SK-N-SH treated with all-trans-retinoic acid at 6 μM for 48 hours (cell line): ENCODE results near the gene MTNR1A.

Experiments used
- ATAC-seq: fragments of 200-7000 bp; cut with Tn5 transposase; 3 replicates; pipeline ENCODE4 v1.9.1; 2020; ENCODE audit warnings: mild to moderate bottlenecking, moderate library complexity
- ARNTL ChIP-seq: fragments of 450-650 bp; formaldehyde crosslinking; IDR thresholded peaks from 2 replicates; pipeline ENCODE4 v1.5.0; 2020; ENCODE audit warnings: low read depth, mild to moderate bottlenecking, moderate library complexity, borderline replicate concordance
- BACH2 ChIP-seq: fragments of 250-450 bp; sonication (Bioruptor Pico); IDR thresholded peaks from 2 replicates; pipeline ENCODE4 v1.9.0; 2021; ENCODE audit warnings: mild to moderate bottlenecking, borderline replicate concordance
- CREB5 ChIP-seq: fragments of 250-450 bp; sonication (Bioruptor Pico); IDR thresholded peaks from 2 replicates; pipeline ENCODE4 v1.5.1; 2020; ENCODE audit warnings: low read depth, mild to moderate bottlenecking, moderate library complexity
- CSRNP3 ChIP-seq: fragments of 250-450 bp; sonication (Bioruptor Pico); IDR thresholded peaks from 2 replicates; pipeline ENCODE4 v1.5.1; 2021; ENCODE audit warnings: mild to moderate bottlenecking, moderate library complexity
- ESRRG ChIP-seq: fragments of 250-450 bp; sonication (Bioruptor Pico); IDR thresholded peaks from 2 replicates; pipeline ENCODE4 v1.6.1; 2021; ENCODE audit warnings: mild to moderate bottlenecking
- ISL1 ChIP-seq: fragments of 250-450 bp; sonication (Bioruptor Pico); IDR thresholded peaks from 2 replicates; pipeline ENCODE4 v2.1.2; 2022; ENCODE audit warnings: mild to moderate bottlenecking, moderate library complexity
- PATZ1 ChIP-seq: fragments of 250-450 bp; sonication (Bioruptor Pico); IDR thresholded peaks from 2 replicates; pipeline ENCODE4 v1.8.0; 2020; ENCODE audit warnings: mild to moderate bottlenecking, moderate library complexity, borderline replicate concordance
- POU6F1 ChIP-seq: fragments of 250-450 bp; sonication (Bioruptor Pico); IDR thresholded peaks from 2 replicates; pipeline ENCODE4 v1.8.0; 2021; ENCODE audit warnings: low read depth, mild to moderate bottlenecking, moderate library complexity, borderline replicate concordance
- PPARA ChIP-seq: fragments of 250-450 bp; sonication (Bioruptor Pico); IDR thresholded peaks from 2 replicates; pipeline ENCODE4 v1.5.0; 2020; ENCODE audit warnings: mild to moderate bottlenecking, borderline replicate concordance
- RARB ChIP-seq: fragments of 250-450 bp; sonication (Bioruptor Pico); IDR thresholded peaks from 2 replicates; pipeline ENCODE4 v1.8.0; 2021; ENCODE audit warnings: mild to moderate bottlenecking, moderate library complexity
- SNAI2 ChIP-seq: fragments of 250-450 bp; sonication (Bioruptor Pico); IDR thresholded peaks from 2 replicates; pipeline ENCODE4 v1.5.0; 2020; ENCODE audit warnings: mild to moderate bottlenecking, moderate library complexity
- TCF4 ChIP-seq: fragments of 250-450 bp; sonication (Bioruptor Pico); IDR thresholded peaks from 2 replicates; pipeline ENCODE4 v1.8.0; 2021; ENCODE audit warnings: mild to moderate bottlenecking, moderate library complexity, borderline replicate concordance
- TOX ChIP-seq: fragments of 250-450 bp; sonication (Bioruptor Pico); IDR thresholded peaks from 2 replicates; pipeline ENCODE4 v1.8.0; 2021; ENCODE audit warnings: mild to moderate bottlenecking, moderate library complexity, borderline replicate concordance
- TSHZ2 ChIP-seq: fragments of 250-450 bp; sonication (Bioruptor Pico); IDR thresholded peaks from 2 replicates; pipeline ENCODE4 v1.5.0; 2020; ENCODE audit warnings: mild to moderate bottlenecking, moderate library complexity
- ZC3H10 ChIP-seq: fragments of 250-450 bp; sonication (Bioruptor Pico); IDR thresholded peaks from 2 replicates; pipeline ENCODE4 v1.5.1; 2021; ENCODE audit warnings: mild to moderate bottlenecking, moderate library complexity
- ZFP3 ChIP-seq: fragments of 250-450 bp; sonication (Bioruptor Pico); IDR thresholded peaks from 2 replicates; pipeline ENCODE4 v1.5.0; 2020; ENCODE audit warnings: mild to moderate bottlenecking, moderate library complexity
- ZFP30 ChIP-seq: fragments of 450-650 bp; formaldehyde crosslinking; IDR thresholded peaks from 2 replicates; pipeline ENCODE4 v1.5.0; 2022; ENCODE audit warnings: mild to moderate bottlenecking, moderate library complexity
- ZNF8 ChIP-seq: fragments of 450-650 bp; formaldehyde crosslinking; IDR thresholded peaks from 2 replicates; pipeline ENCODE4 v1.5.0; 2020; ENCODE audit warnings: mild to moderate bottlenecking, moderate library complexity

Gene MTNR1A

GRCh38 chr4:186499467-186499866 is 55.9 kb downstream of the MTNR1A start:
- no peak for ATAC-seq

GRCh38 chr4:186497043-186497442 is 58.3 kb downstream of the MTNR1A start:
- no peak for ATAC-seq
- TF ChIP-seq BACH2 (CRISPR knock-in tag), result no peak

More at GRCh38 chr4:186499467-186499866, 55.9 kb downstream of the MTNR1A start:
- no peak for TF ChIP-seq ARNTL
- TF ChIP-seq SNAI2 (CRISPR knock-in tag), result no peak
- TF ChIP-seq PPARA (CRISPR knock-in tag), result no peak
- TF ChIP-seq CSRNP3 (CRISPR knock-in tag), result no peak
- no peak for TF ChIP-seq ISL1 (CRISPR knock-in tag)
- no peak for TF ChIP-seq POU6F1 (CRISPR knock-in tag)
- TF ChIP-seq PATZ1, result no peak
- TF ChIP-seq TSHZ2 (CRISPR knock-in tag), result no peak
- no peak for TF ChIP-seq CREB5 (CRISPR knock-in tag)
- TF ChIP-seq ZFP30, result no peak
- TF ChIP-seq ZFP3 (CRISPR knock-in tag), result no peak
- no peak for TF ChIP-seq ZC3H10 (CRISPR knock-in tag)
- TF ChIP-seq ZNF8, result no peak
- no peak for TF ChIP-seq TCF4 (CRISPR knock-in tag)
- no peak for TF ChIP-seq TOX (CRISPR knock-in tag)
- TF ChIP-seq RARB (CRISPR knock-in tag), result no peak

- TF ChIP-seq TCF4 (CRISPR knock-in tag), result no peak
- TF ChIP-seq POU6F1 (CRISPR knock-in tag), result no peak
- TF ChIP-seq TOX (CRISPR knock-in tag), result no peak
- ATAC-seq, result no peak
These were observed 60.9 kb downstream of the MTNR1A start for GRCh38 chr4:186494496-186494895.

- TF ChIP-seq ZFP3 (CRISPR knock-in tag), result no peak
- no peak for TF ChIP-seq ZC3H10 (CRISPR knock-in tag)
- no peak for TF ChIP-seq PATZ1
- no peak for TF ChIP-seq PPARA (CRISPR knock-in tag)
- no peak for TF ChIP-seq TCF4 (CRISPR knock-in tag)
- no peak for TF ChIP-seq ISL1 (CRISPR knock-in tag)
- TF ChIP-seq ESRRG (CRISPR knock-in tag), result no peak
- TF ChIP-seq ZFP30, result no peak
- no peak for ATAC-seq
These were observed 67.6 kb downstream of the MTNR1A start for GRCh38 chr4:186487726-186488125.
